Measurements from ENCODE around the gene CD163L1. TPM values are rescaled to one million over a fixed set of nuclear protein-coding genes. Genes with fewer than 3 reads are reported as not detected.
A peak's percentile ranks its signal among the peaks of the same experiment; 100 is the strongest.
"Not testable (repeated sequence)": the region's sequence is repeated elsewhere in the genome, so short reads cannot be mapped to it uniquely, and the experiment has no call there.

CD163L1 gene
- 10 to 100 TPM in 6 of 12 donors, 1 to 10 TPM in 5, not detected in 1; 4.0 to 22.7 (median 10.5) TPM for polyA plus RNA-seq (ENCODE audit: insufficient read length in 12 of 12)
- long read RNA-seq, donor 1, full-length matches to known transcripts: 1 of 1 reads
- long read RNA-seq, donor 1, partial matches to known transcripts: 0 of 1 reads
- long read RNA-seq, donor 1, other reads (novel, unspliced or antisense): 0 of 1 reads
- long read RNA-seq, donor 2, full-length matches to known transcripts: 2 of 2 reads
- long read RNA-seq, donor 2, partial matches to known transcripts: 0 of 2 reads
- long read RNA-seq, donor 2, other reads (novel, unspliced or antisense): 0 of 2 reads
- long read RNA-seq, donor 3, partial matches to known transcripts: 0 of 1 reads
- long read RNA-seq, donor 3, other reads (novel, unspliced or antisense): 0 of 1 reads
- long read RNA-seq, donor 4: 0 reads
- long read RNA-seq, donor 5: 0 reads
- long read RNA-seq, donor 6: 0 reads
- long read RNA-seq, donor 7: 0 reads
- long read RNA-seq, donor 8, partial matches to known transcripts: 0 of 1 reads
- long read RNA-seq, donor 8, other reads (novel, unspliced or antisense): 0 of 1 reads
- long read RNA-seq, donor 9, partial matches to known transcripts: 0 of 1 reads
- long read RNA-seq, donor 9, other reads (novel, unspliced or antisense): 0 of 1 reads
- long read RNA-seq, donor 10, full-length matches to known transcripts: 1 of 1 reads
- long read RNA-seq, donor 10, partial matches to known transcripts: 0 of 1 reads
- long read RNA-seq, donor 10, other reads (novel, unspliced or antisense): 0 of 1 reads
- long read RNA-seq, donor 11: 0 reads

GRCh38 chr12:7444076-7444475, at the start of gene CD163L1:
CD163L1 (minus strand) TSS chr12:7444153; CDS start chr12:7444127, 26 bp downstream.
- no peak for DNase-seq

- DNase-seq: no peak
These were observed 49.1 kb upstream of the CD163L1 start for GRCh38 chr12:7493006-7493405.

- no peak for DNase-seq
These were observed 42.6 kb upstream of the CD163L1 start for GRCh38 chr12:7486512-7486911.

- DNase-seq: no peak
These were observed 41.1 kb upstream of the CD163L1 start for GRCh38 chr12:7485095-7485494.

GRCh38 chr12:7483343-7483742, 39.4 kb upstream of the CD163L1 start:
- no peak for DNase-seq

- no peak for DNase-seq
These were observed 35.8 kb upstream of the CD163L1 start for GRCh38 chr12:7479771-7480170.

- DNase-seq: no peak
These were observed 28.1 kb upstream of the CD163L1 start for GRCh38 chr12:7472060-7472459.

GRCh38 chr12:7460375-7461259, 16.7 kb upstream of the CD163L1 start:
- peak; percentile 29 for DNase-seq

GRCh38 chr12:7459973-7460372, 16.0 kb upstream of the CD163L1 start:
- no peak for DNase-seq

- no peak for DNase-seq
These were observed 7.8 kb upstream of the CD163L1 start for GRCh38 chr12:7451756-7452155.

- DNase-seq: no peak
These were observed 6.7 kb upstream of the CD163L1 start for GRCh38 chr12:7450667-7451066.

- DNase-seq: no peak
These were observed 4.1 kb upstream of the CD163L1 start for GRCh38 chr12:7448099-7448498.

GRCh38 chr12:7444537-7444936, 584 bp upstream of the CD163L1 start:
- no peak for DNase-seq

- DNase-seq: no peak
These were observed 2.7 kb downstream of the CD163L1 start for GRCh38 chr12:7441216-7441615.

- DNase-seq: no peak
These were observed 4.1 kb downstream of the CD163L1 start for GRCh38 chr12:7439579-7440505.

GRCh38 chr12:7438291-7438995, 5.5 kb downstream of the CD163L1 start:
- not testable (repeated sequence) for DNase-seq

GRCh38 chr12:7437494-7437893, 6.5 kb downstream of the CD163L1 start:
- not testable (repeated sequence) for DNase-seq

GRCh38 chr12:7434670-7435069, 9.3 kb downstream of the CD163L1 start:
- no peak for DNase-seq

- no peak for DNase-seq
These were observed 10.6 kb downstream of the CD163L1 start for GRCh38 chr12:7433276-7433822.

Measured in muscle of arm (tissue), 14 donors.